ENCODE measurements around the gene CPNE6.

DNA sequence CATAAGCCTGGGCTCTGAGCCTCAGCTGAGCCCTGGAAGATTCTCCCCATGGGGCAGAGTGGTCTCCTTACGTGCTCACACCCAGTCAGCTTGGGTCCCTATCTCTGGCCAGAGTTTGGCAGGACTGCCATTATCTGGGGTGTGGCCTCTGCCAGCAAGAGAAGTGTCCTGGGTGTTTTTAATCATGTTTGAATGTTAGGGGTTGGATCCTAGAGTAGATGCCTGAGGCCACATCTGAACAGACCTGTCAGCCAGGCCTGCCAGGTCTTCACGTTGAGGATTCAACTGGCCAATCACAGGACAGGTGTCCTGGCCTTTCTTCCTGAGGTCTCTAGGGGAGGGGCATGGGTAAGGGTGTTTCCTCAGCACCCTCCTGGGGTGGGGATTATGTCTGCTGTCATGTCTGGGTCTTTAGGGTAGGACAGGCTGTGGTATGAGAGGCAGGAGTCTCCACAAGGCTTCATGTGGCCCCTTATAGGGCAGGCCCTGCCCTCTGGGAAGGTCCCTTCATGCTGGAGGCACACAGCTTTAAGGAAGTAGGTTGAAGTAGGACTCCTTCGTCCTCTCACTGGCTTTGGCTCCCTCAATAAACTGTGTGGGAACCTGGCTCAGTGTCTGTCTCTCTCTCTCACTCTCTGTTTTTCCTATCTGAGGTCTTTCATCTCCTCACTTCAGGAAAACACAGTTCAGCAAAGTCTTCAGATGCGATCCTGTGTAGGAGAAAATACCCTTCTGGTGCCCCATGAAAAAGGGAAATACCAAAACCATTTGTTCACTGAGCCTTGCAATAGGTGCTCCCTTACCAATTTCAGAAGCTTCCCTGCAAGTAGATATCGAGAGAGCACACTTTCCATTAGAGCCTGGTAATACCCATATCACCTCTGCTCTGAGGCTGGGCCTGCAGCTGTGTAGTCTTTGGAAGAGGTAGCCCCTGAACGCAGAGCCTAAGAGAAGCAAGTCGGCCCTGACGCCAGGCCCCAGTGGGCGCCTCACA, 52.4 kb downstream of the CPNE6 start:
- no peak for TF ChIP-seq EZH2 (IDR thresholded peaks at IDR 0.05; ENCODE audit: borderline replicate concordance, low read depth, low read length, poor library complexity, severe bottlenecking)
- TF ChIP-seq, protein P1, sequence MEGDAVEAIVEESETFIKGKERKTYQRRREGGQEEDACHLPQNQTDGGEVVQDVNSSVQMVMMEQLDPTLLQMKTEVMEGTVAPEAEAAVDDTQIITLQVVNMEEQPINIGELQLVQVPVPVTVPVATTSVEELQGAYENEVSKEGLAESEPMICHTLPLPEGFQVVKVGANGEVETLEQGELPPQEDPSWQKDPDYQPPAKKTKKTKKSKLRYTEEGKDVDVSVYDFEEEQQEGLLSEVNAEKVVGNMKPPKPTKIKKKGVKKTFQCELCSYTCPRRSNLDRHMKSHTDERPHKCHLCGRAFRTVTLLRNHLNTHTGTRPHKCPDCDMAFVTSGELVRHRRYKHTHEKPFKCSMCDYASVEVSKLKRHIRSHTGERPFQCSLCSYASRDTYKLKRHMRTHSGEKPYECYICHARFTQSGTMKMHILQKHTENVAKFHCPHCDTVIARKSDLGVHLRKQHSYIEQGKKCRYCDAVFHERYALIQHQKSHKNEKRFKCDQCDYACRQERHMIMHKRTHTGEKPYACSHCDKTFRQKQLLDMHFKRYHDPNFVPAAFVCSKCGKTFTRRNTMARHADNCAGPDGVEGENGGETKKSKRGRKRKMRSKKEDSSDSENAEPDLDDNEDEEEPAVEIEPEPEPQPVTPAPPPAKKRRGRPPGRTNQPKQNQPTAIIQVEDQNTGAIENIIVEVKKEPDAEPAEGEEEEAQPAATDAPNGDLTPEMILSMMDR (conservative IDR thresholded peaks at IDR 0.05; ENCODE audit: low read depth, low read length) = no peak

All from A673 (cell line).